IMR-90 (cell line): ENCODE data around the gene MPV17.

Experiments
- CEBPB ChIP-seq: IDR thresholded peaks from 2 replicates; pipeline ENCODE4 v1.6.1; 2012; ENCODE audit warnings: low read depth, low read length, improper control_type of control experiment
- CTCF ChIP-seq: conservative IDR thresholded peaks from 2 replicates; pipeline ENCODE4 v1.5.1; 2012; ENCODE audit warnings: mild to moderate bottlenecking, low read depth, low read length, improper control_type of control experiment
- FOS ChIP-seq: fragments of 150-350 bp; IDR thresholded peaks from 2 replicates; pipeline ENCODE4 v1.6.1; 2016; ENCODE audit warnings: low read depth, low read length
- MAFK ChIP-seq: IDR thresholded peaks from 2 replicates; pipeline ENCODE4 v1.6.1; 2012; ENCODE audit warnings: low read depth, low read length, improper control_type of control experiment
- MXI1 ChIP-seq: IDR thresholded peaks from 2 replicates; pipeline ENCODE4 v1.6.1; 2012; ENCODE audit warnings: low read depth, mild to moderate bottlenecking, low read length, moderate library complexity, borderline replicate concordance
- NFE2L2 ChIP-seq: fragments of 150-350 bp; IDR thresholded peaks from 2 replicates; pipeline ENCODE4 v1.6.1; 2016; ENCODE audit warnings: low read depth, mild to moderate bottlenecking, low read length
- POLR2A ChIP-seq: IDR thresholded peaks from 2 replicates; pipeline ENCODE4 v1.6.1; 2012; ENCODE audit warnings: mild to moderate bottlenecking, low read depth, low read length
- RAD21 ChIP-seq: IDR thresholded peaks from 2 replicates; pipeline ENCODE4 v1.6.1; 2012; ENCODE audit warnings: low read length, improper control_type of control experiment
- SMC3 ChIP-seq: fragments of 150-350 bp; IDR thresholded peaks from 2 replicates; pipeline ENCODE4 v1.6.1; 2016; ENCODE audit warnings: low read depth, mild to moderate bottlenecking, antibody characterized with exemption, low read length, moderate library complexity

- TF ChIP-seq CTCF (no peak), MAFK (no peak), POLR2A (no peak), FOS (no peak), MXI1 (0 out of 2 replicates have a peak, but pooled peaks have one; percentile 36), RAD21 (no peak), CEBPB (no peak), SMC3 (no peak), NFE2L2 (no peak)
These were observed 33.1 kb upstream of the MPV17 start for GRCh38 chr2:27356056-27356381.
